Glutamatergic neuron (in vitro differentiated cells): Measurements from ENCODE around the gene CYP46A1. TPM values are rescaled to one million over a fixed set of nuclear protein-coding genes. Genes with fewer than 3 reads are reported as not detected.

Experiments used
- DNase-seq: peaks from one replicate; pipeline ENCODE4 v3.0.0; 2022
- H3K27ac Mint-ChIP-seq: one replicate; pipeline ENCODE4 v1.8.0; 2020; ENCODE audit warnings: mild to moderate bottlenecking, mixed read lengths, inconsistent platforms; ENCODE audit not compliant: unreplicated experiment
- H3K27me3 Mint-ChIP-seq: one replicate; pipeline ENCODE4 v1.8.0; 2020; ENCODE audit warnings: mild to moderate bottlenecking, moderate library complexity, mixed read lengths, inconsistent platforms; ENCODE audit not compliant: unreplicated experiment
- H3K36me3 Mint-ChIP-seq: one replicate; pipeline ENCODE4 v1.8.0; 2020; ENCODE audit warnings: mild to moderate bottlenecking, mixed read lengths, inconsistent platforms; ENCODE audit not compliant: unreplicated experiment
- H3K4me1 Mint-ChIP-seq: one replicate; pipeline ENCODE4 v1.8.0; 2020; ENCODE audit warnings: mild to moderate bottlenecking, low read depth, mixed read lengths, inconsistent platforms; ENCODE audit not compliant: unreplicated experiment
- H3K4me3 Mint-ChIP-seq: one replicate; pipeline ENCODE4 v1.8.0; 2020; ENCODE audit warnings: mild to moderate bottlenecking, mixed read lengths, inconsistent platforms; ENCODE audit not compliant: unreplicated experiment
- H3K9me3 Mint-ChIP-seq: one replicate; pipeline ENCODE4 v1.8.0; 2020; ENCODE audit warnings: mild to moderate bottlenecking, moderate library complexity, mixed read lengths, inconsistent platforms; ENCODE audit not compliant: unreplicated experiment
- CTCF ChIP-seq: fragments of 200-600 bp; sonication (generic); IDR thresholded peaks from one replicate; pipeline ENCODE4 v1.5.0; 2021; ENCODE audit not compliant: partially characterized antibody, unreplicated experiment
- total RNA-seq: library from RNA; stranded (reverse); fragmentation: NEBNext Ultra II Directional; extraction: Animal tissue kit (Norgen Biotek cat#: 25700); gene quantifications from one replicate; pipeline ENCODE4 v1.2.1, GENCODE V29; 2021; ENCODE audit not compliant: unreplicated experiment

Gene CYP46A1
- total RNA-seq, 1 donor from 2014 or later: 2.1 TPM

GRCh38 chr14:99643343-99643742, 40.8 kb upstream of the CYP46A1 start:
- no peak for DNase-seq
- H3K4me3 Mint-ChIP-seq: no peak overlapping the region
- no peak for TF ChIP-seq CTCF
- H3K27ac Mint-ChIP-seq: no peak overlapping the region
- peaks cover 10% of the 10 kb centered on the region for H3K27me3 Mint-ChIP-seq
- peaks cover 2% of the 10 kb centered on the region for H3K9me3 Mint-ChIP-seq
- no peaks in the 10 kb centered on the region for H3K4me1 Mint-ChIP-seq
- H3K36me3 Mint-ChIP-seq: no peaks in the 10 kb centered on the region

- H3K27me3 Mint-ChIP-seq: peaks cover 13% of the 10 kb centered on the region
- H3K4me3 Mint-ChIP-seq: no peak overlapping the region
- no peak overlapping the region for H3K27ac Mint-ChIP-seq
- no peak for DNase-seq
- peaks cover 2% of the 10 kb centered on the region for H3K9me3 Mint-ChIP-seq
- no peaks in the 10 kb centered on the region for H3K4me1 Mint-ChIP-seq
- no peak for TF ChIP-seq CTCF
- H3K36me3 Mint-ChIP-seq: no peaks in the 10 kb centered on the region
Observed at GRCh38 chr14:99644035-99644587, 40.0 kb upstream of the CYP46A1 start.

GRCh38 chr14:99644723-99645544, 39.2 kb upstream of the CYP46A1 start, which contains the start of gene HHIPL1:
TSS of gene HHIPL1 (plus strand) at chr14:99645129. CDS start at chr14:99645208, 79 bp downstream.
- DNase-seq: peak; percentile 53
- H3K4me1 Mint-ChIP-seq: no peaks in the 10 kb centered on the region
- TF ChIP-seq CTCF: no peak
- no peak within 1 kb of the TSS for H3K27ac Mint-ChIP-seq
- peaks cover 2% of the 10 kb centered on the region for H3K9me3 Mint-ChIP-seq
- H3K4me3 Mint-ChIP-seq: peak within 1 kb of the TSS; percentile 78
- peaks cover 18% of the 10 kb centered on the region for H3K27me3 Mint-ChIP-seq
- H3K36me3 Mint-ChIP-seq: no peaks in the 10 kb centered on the region

- H3K4me1 Mint-ChIP-seq: no peaks in the 10 kb centered on the region
- H3K36me3 Mint-ChIP-seq: no peaks in the 10 kb centered on the region
- H3K9me3 Mint-ChIP-seq: peaks cover 2% of the 10 kb centered on the region
- no peak for TF ChIP-seq CTCF
- DNase-seq: no peak
- H3K4me3 Mint-ChIP-seq: peak overlapping the region; percentile 78
- H3K27ac Mint-ChIP-seq: no peak overlapping the region
- peaks cover 18% of the 10 kb centered on the region for H3K27me3 Mint-ChIP-seq
Observed at GRCh38 chr14:99645545-99646505, 38.3 kb upstream of the CYP46A1 start.
